HepG2 (cell line): Measurements from ENCODE around the gene SLC4A7. TPM values are rescaled to one million over a fixed set of nuclear protein-coding genes. Genes with fewer than 3 reads are reported as not detected.

Source experiments
- ATAC-seq: fragments of 200-7000 bp; cut with Tn5 transposase; 3 replicates; pipeline ENCODE4 v1.9.1; 2020; ENCODE audit warnings: mild to moderate bottlenecking, moderate library complexity
- BruUV-seq: library from RNA; stranded (reverse); fragments of 400-500 nt; replicated peaks from 2 replicates; lab custom pipeline; 2021; lab: Mats Ljungman, UMichigan
- CTCF ChIA-PET: fragments of 300-600 bp; formaldehyde crosslinking; extraction: SDS; loops from one replicate; lab custom pipeline; 2021; ENCODE audit warnings: low total read pairs, inconsistent platforms, low intra/inter-chr PET ratio; lab: Yijun Ruan, JAX
- POLR2A ChIA-PET: fragments of 350-600 bp; sonication (Branson Sonifier 250); formaldehyde crosslinking; loops from one replicate; lab custom pipeline; 2020; ENCODE audit warnings: antibody characterized with exemption, inconsistent platforms; lab: Yijun Ruan, JAX
- DNase-seq: peaks from one replicate; pipeline ENCODE4 v3.0.0-alpha.2; 2015; ENCODE audit warnings: low spot score
- FAIRE-seq: peaks from 3 replicates; lab custom pipeline; 2011; peaks lifted over from hg19 to GRCh38; lab: Jason Lieb, UNC
- H2AFZ ChIP-seq: one replicate; pipeline ENCODE4 v1.6.1; 2011; ENCODE audit warnings: low read length, inconsistent platforms
- H3K27ac ChIP-seq: fragments of 300-600 bp; 3 replicates; pipeline ENCODE4 v1.8.0; 2011; ENCODE audit warnings: mixed run types, mild to moderate bottlenecking, mixed read lengths, low read length, inconsistent platforms; ENCODE audit not compliant: insufficient read depth; ENCODE audit errors: extremely low read length
- H3K27me3 ChIP-seq, 2 experiments: fragments of 200-600 bp in 1 of 2; 2 replicates in 1 of 2; 3 replicates in 1 of 2; pipeline versions ENCODE4 v1.6.0 to v1.8.0; 2011; ENCODE audit warnings: low read length in 2 of 2, mild to moderate bottlenecking in 2 of 2, moderate library complexity in 2 of 2, inconsistent platforms in 1 of 2; ENCODE audit not compliant: insufficient read depth in 2 of 2, control insufficient read depth in 1 of 2
- H3K36me3 ChIP-seq, 2 experiments: fragments of 200-600 bp in 1 of 2; replicated peaks in 1 of 2; 2 replicates in 1 of 2; 3 replicates in 1 of 2; pipeline versions ENCODE4 v1.5.1 to v1.8.0; 2011; ENCODE audit warnings: low read length in 2 of 2, inconsistent platforms in 1 of 2; ENCODE audit not compliant: insufficient read depth in 2 of 2, control insufficient read depth in 1 of 2
- H3K4me1 ChIP-seq: 2 replicates; pipeline ENCODE4 v1.5.1; 2012; ENCODE audit warnings: low read length, inconsistent platforms; ENCODE audit not compliant: insufficient read depth
- H3K4me2 ChIP-seq: 2 replicates; pipeline ENCODE4 v1.6.0; 2011; ENCODE audit warnings: low read depth, low read length, inconsistent platforms
- H3K4me3 ChIP-seq, 3 experiments: fragments of 200-600 bp in 1 of 3; sonication (generic), shearing (Covaris generic) in 1 of 3; replicated peaks in 1 of 3; 2 replicates each; pipeline ENCODE4 v1.5.1; 2011 to 2016; ENCODE audit warnings: low read length in 3 of 3, inconsistent platforms in 2 of 3, low read depth in 2 of 3, mild to moderate bottlenecking in 2 of 3, control low read depth in 1 of 3, mixed read lengths in 1 of 3; ENCODE audit not compliant: insufficient read depth in 1 of 3
- H3K79me2 ChIP-seq: one replicate; pipeline ENCODE4 v1.6.1; 2011; ENCODE audit warnings: low read length, inconsistent platforms; ENCODE audit not compliant: insufficient read depth
- H3K9ac ChIP-seq: 2 replicates; pipeline ENCODE4 v1.6.0; 2011; ENCODE audit warnings: mild to moderate bottlenecking, low read depth, low read length, inconsistent platforms; ENCODE audit not compliant: insufficient read depth
- H3K9me3 ChIP-seq: 2 replicates; pipeline ENCODE4 v1.5.1; 2012; ENCODE audit warnings: mild to moderate bottlenecking, low read length
- H4K20me1 ChIP-seq: 2 replicates; pipeline ENCODE4 v1.6.0; 2011; ENCODE audit warnings: inconsistent platforms, mild to moderate bottlenecking, low read length, moderate library complexity; ENCODE audit not compliant: insufficient read depth
- ATM ChIP-seq: fragments of 450-650 bp; IDR thresholded peaks from 2 replicates; pipeline ENCODE4 v1.7.1; 2017; ENCODE audit warnings: mild to moderate bottlenecking, borderline replicate concordance
- BCL3 ChIP-seq: sonication (generic); formaldehyde crosslinking; IDR thresholded peaks from 2 replicates; pipeline ENCODE4 v1.5.1; 2020; ENCODE audit warnings: mild to moderate bottlenecking, missing genetic modification reagents, moderate library complexity
- DMAP1 ChIP-seq: IDR thresholded peaks from 2 replicates; pipeline ENCODE4 v1.6.1; 2016
- FOXC1 ChIP-seq: sonication (generic); formaldehyde crosslinking; IDR thresholded peaks from 2 replicates; pipeline ENCODE4 v1.8.0; 2022; ENCODE audit warnings: mild to moderate bottlenecking, missing genetic modification reagents, borderline replicate concordance
- HOXA5 ChIP-seq: sonication (generic); formaldehyde crosslinking; IDR thresholded peaks from 2 replicates; pipeline ENCODE4 v1.4.0; 2020; ENCODE audit warnings: missing genetic modification reagents
- HOXA7 ChIP-seq: sonication (generic); formaldehyde crosslinking; IDR thresholded peaks from 2 replicates; pipeline ENCODE4 v1.8.1; 2022; ENCODE audit warnings: mild to moderate bottlenecking, missing genetic modification reagents, moderate library complexity
- KDM1A ChIP-seq: IDR thresholded peaks from 2 replicates; pipeline ENCODE4 v1.6.1; 2016; ENCODE audit warnings: missing compliant biosample characterization
- NFE2L1 ChIP-seq: sonication (generic); formaldehyde crosslinking; IDR thresholded peaks from 2 replicates; pipeline ENCODE4 v1.4.0; 2020; ENCODE audit warnings: missing genetic modification reagents, mild to moderate bottlenecking, borderline replicate concordance
- NR2F6 ChIP-seq, 2 experiments: IDR thresholded peaks; 2 replicates each; pipeline ENCODE4 v1.6.1; 2016; ENCODE audit warnings: antibody characterized with exemption in 1 of 2, mild to moderate bottlenecking in 1 of 2
- PCBP2 ChIP-seq: fragments of 200-400 bp; formaldehyde crosslinking; optimal IDR thresholded peaks from 2 replicates; pipeline ENCODE3; 2018; ENCODE audit warnings: low read length, low read depth; ENCODE audit not compliant: poor library complexity, severe bottlenecking
- POLR2G ChIP-seq: fragments of 200-400 bp; formaldehyde crosslinking; IDR thresholded peaks from 2 replicates; pipeline ENCODE4 v1.6.1; 2018; ENCODE audit warnings: mild to moderate bottlenecking, low read depth, low read length, moderate library complexity
- REXO4 ChIP-seq: sonication (generic); formaldehyde crosslinking; IDR thresholded peaks from 2 replicates; pipeline ENCODE4 v1.8.0; 2022; ENCODE audit warnings: missing genetic modification reagents, mild to moderate bottlenecking, borderline replicate concordance
- TARDBP ChIP-seq: sonication (generic); formaldehyde crosslinking; IDR thresholded peaks from 2 replicates; pipeline ENCODE4 v1.8.0; 2022; ENCODE audit warnings: mild to moderate bottlenecking, missing genetic modification reagents
- TERF1 ChIP-seq: sonication (generic); formaldehyde crosslinking; IDR thresholded peaks from 2 replicates; pipeline ENCODE4 v1.8.0; 2022; ENCODE audit warnings: mild to moderate bottlenecking, missing genetic modification reagents, moderate library complexity
- ZFAT ChIP-seq: sonication (generic); formaldehyde crosslinking; conservative IDR thresholded peaks from 2 replicates; pipeline ENCODE4 v1.8.1; 2023; ENCODE audit warnings: missing genetic modification reagents, inconsistent platforms
- ZNF160 ChIP-seq: sonication (generic); formaldehyde crosslinking; IDR thresholded peaks from 2 replicates; pipeline ENCODE4 v1.8.0; 2022; ENCODE audit warnings: mild to moderate bottlenecking, inconsistent platforms, missing genetic modification reagents
- ZNF354B ChIP-seq: sonication (generic); formaldehyde crosslinking; IDR thresholded peaks from 2 replicates; pipeline ENCODE4 v1.8.0; 2022; ENCODE audit warnings: mild to moderate bottlenecking, missing genetic modification reagents
- ZNF788 ChIP-seq: sonication (generic); formaldehyde crosslinking; IDR thresholded peaks from 2 replicates; pipeline ENCODE4 v1.5.0; 2020; ENCODE audit warnings: mild to moderate bottlenecking, missing genetic modification reagents, borderline replicate concordance
- WGBS: methylation state at CpG from one replicate; pipeline ENCODE4 v1.1.6; 2017; ENCODE audit warnings: low lambda C conversion rate; 5-methylcytosine and 5-hydroxymethylcytosine counted together
- in situ Hi-C: cut with HindIII; loops from 2 replicates; pipeline ENCODE4 v1.10.0; 2017; ENCODE audit warnings: low pct_unique_long_range_greater_than_20kb; ENCODE audit not compliant: extremely low pct_ligation_motif_present
- intact Hi-C: fragments of 100-400 bp; cut with micrococcal nuclease; formaldehyde crosslinking; loops from one replicate; pipeline ENCODE4 v1.10.0; 2022; ENCODE audit not compliant: unreplicated experiment
- polyA plus RNA-seq, 8 experiments: library from polyadenylated mRNA; depleted of rRNA in 3 of 8; stranded (reverse) in 7 of 8; unstranded in 1 of 8; fragments of >200 nt; fragmentation: Illumina TruSeq in 4 of 8; extraction: Trizol in 4 of 8; gene quantifications; 2 replicates each; pipeline versions ENCODE4 v1.2.1 to v1.2.3, GENCODE V29; 2011 to 2016; ENCODE audit warnings: low read depth in 4 of 8, missing spikeins in 1 of 8, mixed read lengths in 1 of 8; ENCODE audit not compliant: insufficient read depth in 1 of 8
- total RNA-seq, 5 experiments: library from RNA; depleted of rRNA; stranded (reverse); fragments of >200 nt; fragmentation: Illumina TruSeq; extraction: Trizol; gene quantifications; 2 replicates each; pipeline ENCODE4 v1.2.3, GENCODE V29; 2016; ENCODE audit warnings: low read depth in 1 of 5

SLC4A7 gene
- total and polyA plus RNA-seq, 2 of the 13 experiments (the other 11 are each of a cell fraction or from before 2014, with no cell fraction given): 16.4 to 43.8 TPM

- FAIRE-seq (no peak), ATAC-seq (no peak), DNase-seq (no peak)
- no peak overlapping the region for H2AFZ ChIP-seq
- peak overlapping the region; percentile 34; the same call in 1 of the 2 replicates for H3K9ac ChIP-seq
- in situ Hi-C loops: no loop called here
- peak overlapping the region in 1 of 3 experiments; percentile 23; a peak in 1 of 6 replicates for H3K4me3 ChIP-seq
- H3K27me3 ChIP-seq: no peaks in the 10 kb centered on the region
- intact Hi-C loops: loop anchor here (5.0 kb wide), 2 partner anchors 50 to 150 kb away; partner anchors contain the start of gene SLC4A7
- peak overlapping the region; percentile 54 for H3K27ac ChIP-seq
- no peaks in the 10 kb centered on the region for H3K79me2 ChIP-seq
- 93% methylated on average over 8 of the region's 8 CpGs for WGBS
- ChIA-PET CTCF (no interaction called here), POLR2A (no interaction called here)
- no peaks in the 10 kb centered on the region for H4K20me1 ChIP-seq
- no peaks in the 10 kb centered on the region for H3K36me3 ChIP-seq
- H3K4me1 ChIP-seq: peaks cover 71% of the 10 kb centered on the region
- BruUV-seq: no TSS peak
- no peaks in the 10 kb centered on the region for H3K9me3 ChIP-seq
- H3K4me2 ChIP-seq: peak overlapping the region; percentile 59
- TF ChIP-seq POLR2G: no peak
- no peak for TF ChIP-seq TARDBP (CRISPR knock-in tag)
- no peak for TF ChIP-seq HOXA5 (CRISPR knock-in tag)
- TF ChIP-seq ZNF160 (CRISPR knock-in tag): no peak
- no peak for TF ChIP-seq REXO4 (CRISPR knock-in tag)
- no peak for TF ChIP-seq FOXC1 (CRISPR knock-in tag)
- TF ChIP-seq BCL3 (CRISPR knock-in tag): no peak
- no peak for TF ChIP-seq ATM
- TF ChIP-seq TERF1 (CRISPR knock-in tag): no peak
- TF ChIP-seq NR2F6 (IDR thresholded peaks at IDR 0.05): no peak
- TF ChIP-seq NR2F6 (CRISPR knock-in tag; IDR thresholded peaks at IDR 0.05): no peak
- TF ChIP-seq ZNF354B: no peak
- no peak for TF ChIP-seq NFE2L1
- TF ChIP-seq HOXA7 (CRISPR knock-in tag): no peak
- no peak for TF ChIP-seq DMAP1 (CRISPR knock-in tag)
- TF ChIP-seq PCBP2: no peak
- no peak for TF ChIP-seq KDM1A (CRISPR knock-in tag)
- no peak for TF ChIP-seq ZNF788
- TF ChIP-seq ZFAT: no peak
Observed at GRCh38 chr3:27532426-27533260, 48.5 kb upstream of the SLC4A7 start.
